Stimulated activated CD4-positive, alpha-beta T cell treated with anti-CD3 and anti-CD28 coated beads, TNF-alpha, amount 100 ng/mL, for 1 hour (primary cell): Measurements from ENCODE around the gene SBSN.
"Not testable (repeated sequence)": the region's sequence is repeated elsewhere in the genome, so short reads cannot be mapped to it uniquely, and the experiment has no call there.

Experiments
- DNase-seq, 3 donors: peaks; one replicate each; pipeline ENCODE4 v3.0.0-alpha.2; 2020; ENCODE audit warnings: low read depth in 3 of 3, low spot score in 1 of 3

The SBSN gene

GRCh38 chr19:35476149-35476548 is 52.0 kb downstream of the SBSN start:
- DNase-seq, result no peak

GRCh38 chr19:35474594-35474993 is 53.5 kb downstream of the SBSN start:
- DNase-seq, result not testable (repeated sequence)

GRCh38 chr19:35474104-35474503 is 54.0 kb downstream of the SBSN start:
- no peak for DNase-seq
